HT-29 (cell line): ENCODE data around the gene SLC38A5. TPM values are rescaled to one million over a fixed set of nuclear protein-coding genes. Genes with fewer than 3 reads are reported as not detected.
A peak's percentile ranks its signal among the peaks of the same experiment; 100 is the strongest.

ENCODE experiments used
- DNase-seq: peaks from one replicate; pipeline ENCODE4 v3.0.0-alpha.2; 2015; ENCODE audit warnings: low spot score
- total RNA-seq: library from RNA; depleted of rRNA; stranded (reverse); fragments of >200 nt; shearing (Covaris generic); gene quantifications from 2 replicates; pipeline ENCODE4 v1.2.3, GENCODE V29; 2014

Gene SLC38A5
- total RNA-seq, 1 experiment from 2014 or later, result 136 TPM

DNA sequence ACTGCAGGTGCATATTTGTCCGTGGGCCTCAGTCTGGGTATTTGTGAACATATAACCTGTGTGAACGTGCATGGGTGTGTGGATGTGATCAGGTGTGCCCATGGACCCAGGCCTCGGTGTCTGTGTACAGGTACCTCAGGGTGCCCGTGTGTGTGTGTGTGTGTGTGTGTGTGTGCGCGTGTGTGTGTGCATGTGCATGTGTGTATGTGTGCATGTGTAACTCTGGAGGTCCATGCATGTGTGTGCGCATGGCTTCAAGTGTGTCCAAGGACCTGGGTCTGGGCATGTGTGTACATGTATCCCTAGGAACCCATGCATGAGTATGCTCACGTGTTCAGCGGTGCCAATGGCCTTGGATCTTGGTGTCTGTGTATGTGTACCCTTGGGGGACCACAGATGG lies 21.7 kb upstream of the SLC38A5 start:
- no peak for DNase-seq

DNA sequence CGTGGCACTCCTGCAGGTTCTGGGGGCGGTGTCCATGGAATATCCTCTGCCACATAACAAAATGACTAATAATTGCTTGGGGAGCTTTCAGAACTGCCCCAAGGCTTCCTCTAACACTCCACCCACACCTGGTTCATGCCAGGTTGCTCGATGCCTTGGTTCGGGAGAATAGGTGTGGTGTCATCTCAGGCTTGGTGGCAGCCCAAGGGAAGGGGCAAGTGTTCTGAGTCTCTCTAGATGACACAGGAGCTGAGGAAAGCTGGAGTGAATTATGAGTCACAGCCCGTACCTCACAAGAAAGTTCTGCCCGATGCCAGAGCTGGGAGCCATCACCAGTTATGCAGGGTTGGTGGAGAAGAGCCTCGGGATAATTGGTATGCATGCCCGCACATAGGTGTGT lies 20.6 kb upstream of the SLC38A5 start:
- no peak for DNase-seq

DNA sequence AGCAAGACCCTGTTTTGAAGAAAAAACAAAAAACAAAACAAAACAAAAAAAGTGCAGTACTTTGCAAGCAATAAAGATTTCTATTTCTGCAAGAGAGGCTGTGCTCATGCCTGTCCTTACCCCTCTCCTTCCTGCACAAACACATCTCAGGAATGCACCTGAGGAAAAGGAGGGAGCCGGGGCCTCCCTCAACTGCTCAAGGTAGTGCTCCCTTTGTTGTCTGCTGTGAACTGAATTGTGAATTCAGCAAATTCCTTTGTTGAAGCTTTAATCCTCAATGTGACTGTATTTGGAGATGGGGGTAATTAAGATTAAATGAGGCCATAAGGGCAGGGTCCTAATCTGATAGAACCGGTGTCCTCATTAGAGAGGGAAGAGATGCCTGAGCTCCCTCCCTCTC lies 19.8 kb upstream of the SLC38A5 start:
- DNase-seq, result no peak

DNA sequence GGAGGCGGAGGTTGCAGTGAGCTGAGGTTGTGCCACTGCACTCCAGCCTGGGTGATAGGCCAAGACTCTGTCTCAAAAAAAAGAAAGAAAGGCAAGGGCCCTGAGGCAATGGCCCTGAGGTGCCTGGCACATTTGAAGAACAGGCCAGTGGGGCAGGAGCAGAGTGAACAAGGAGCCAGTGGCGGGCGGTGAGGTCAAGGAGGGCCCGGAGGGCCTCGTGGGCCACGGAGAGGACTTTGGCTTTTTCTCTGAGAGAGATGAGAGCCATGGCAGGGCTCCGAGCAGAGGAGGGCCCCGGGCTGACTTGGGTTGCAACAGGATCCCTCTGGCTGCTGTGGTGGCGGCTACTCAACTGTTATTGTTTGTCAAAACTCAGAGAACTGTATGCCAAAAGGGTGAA lies 19.2 kb upstream of the SLC38A5 start:
- no peak for DNase-seq

GRCh38 chrX:48488034-48488433 lies 18.0 kb upstream of the SLC38A5 start:
- peak; percentile 20 for DNase-seq

GRCh38 chrX:48487362-48487798 lies 17.3 kb upstream of the SLC38A5 start:
- peak; percentile 89 for DNase-seq

DNA sequence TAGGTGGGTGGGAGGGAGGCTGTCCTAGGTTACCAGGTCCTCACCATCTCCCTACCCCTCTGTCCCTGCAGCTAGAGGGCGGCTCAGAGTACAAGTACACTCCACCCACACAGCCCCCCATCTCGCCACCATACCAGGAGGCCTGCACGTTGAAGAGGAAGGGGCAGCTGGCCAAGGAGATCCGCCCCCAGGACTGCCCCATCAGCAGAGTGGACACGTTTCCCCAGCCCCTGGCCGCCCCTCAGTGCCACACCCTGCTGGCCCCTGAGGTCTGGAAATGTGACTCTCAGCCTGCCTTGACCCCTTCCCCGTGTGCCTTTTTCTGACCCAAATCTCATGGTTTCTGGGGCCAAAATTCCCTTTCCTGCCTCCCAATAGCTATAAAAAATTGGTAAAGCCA lies 12.5 kb upstream of the SLC38A5 start:
- no peak for DNase-seq

- DNase-seq, result no peak
These were observed 10.5 kb upstream of the SLC38A5 start for GRCh38 chrX:48480583-48480982.

DNA sequence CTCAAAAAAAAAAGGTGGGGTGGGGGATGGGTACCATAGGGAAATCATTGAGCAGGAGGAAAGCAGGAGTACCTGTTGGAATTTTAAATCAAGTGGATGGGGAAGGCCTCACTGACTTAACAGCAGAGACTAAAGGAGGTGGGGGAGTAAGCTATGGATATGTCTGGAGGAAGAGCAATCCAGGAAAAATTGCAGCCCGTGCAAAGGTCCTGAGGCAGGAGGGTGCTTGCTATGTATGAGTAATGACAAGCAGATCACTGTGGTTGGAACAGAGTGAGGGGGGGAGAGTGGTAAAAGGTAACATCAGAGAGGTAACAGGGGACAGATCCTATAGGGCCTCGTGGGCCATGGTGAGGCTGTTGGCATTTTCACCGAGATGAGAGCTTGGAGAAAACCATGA lies 10.1 kb upstream of the SLC38A5 start:
- no peak for DNase-seq

- no peak for DNase-seq
These were observed 8.7 kb upstream of the SLC38A5 start for GRCh38 chrX:48478806-48479205.

DNA sequence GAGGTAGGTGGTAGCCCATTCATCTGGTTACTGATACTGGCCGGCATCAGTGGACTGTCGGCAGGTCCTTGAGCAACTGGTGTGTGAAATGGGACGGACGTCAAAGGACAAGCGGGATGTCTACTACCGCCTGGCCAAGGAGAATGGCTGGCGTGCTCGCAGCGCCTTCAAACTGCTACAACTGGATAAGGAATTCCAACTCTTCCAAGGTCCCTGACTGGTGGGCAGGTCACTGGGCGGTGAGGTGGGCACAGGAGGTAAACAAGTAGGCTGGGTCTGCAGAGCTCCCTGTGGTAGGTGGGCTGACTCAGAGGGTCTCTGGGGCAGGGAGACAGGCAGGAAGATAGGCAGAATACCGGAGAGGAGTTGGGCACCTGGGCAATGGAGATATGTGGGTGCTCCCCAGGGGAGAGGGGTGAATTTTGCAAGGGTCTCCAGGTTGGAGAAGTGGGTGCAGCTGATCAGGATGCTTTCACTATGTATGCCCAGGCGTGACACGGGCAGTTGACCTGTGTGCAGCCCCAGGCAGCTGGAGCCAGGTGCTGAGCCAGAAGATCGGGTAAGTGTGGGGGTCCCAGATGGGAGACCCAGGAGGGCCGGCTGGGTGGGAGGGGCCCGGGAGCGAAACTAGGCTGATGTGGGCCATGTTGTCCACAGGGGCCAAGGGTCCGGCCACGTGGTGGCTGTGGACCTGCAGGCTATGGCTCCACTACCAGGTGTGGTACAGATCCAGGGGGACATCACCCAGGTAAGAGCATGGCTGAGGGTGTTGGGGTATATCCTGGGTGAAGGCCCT lies 8.1 kb upstream of the SLC38A5 start:
- no peak for DNase-seq

DNA sequence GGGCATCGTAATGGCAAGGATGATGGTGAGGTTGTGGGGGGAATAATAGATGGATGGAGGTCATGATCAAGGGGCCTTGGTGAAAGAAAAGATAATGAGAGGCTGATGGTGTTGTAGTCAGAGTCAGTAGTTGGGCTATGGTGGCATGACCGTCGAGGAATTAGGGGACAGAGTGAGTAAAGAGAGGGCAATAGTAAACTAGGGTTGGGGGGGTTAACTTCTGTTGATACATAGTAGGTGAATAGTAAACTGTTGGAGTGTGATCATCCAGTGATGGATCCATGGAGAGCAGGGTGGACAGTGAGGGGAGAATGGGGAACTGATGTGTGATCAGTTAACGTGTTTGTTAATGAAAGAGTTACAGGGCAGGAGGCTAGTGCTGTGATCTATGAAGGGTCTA lies 6.9 kb upstream of the SLC38A5 start:
- no peak for DNase-seq

DNA sequence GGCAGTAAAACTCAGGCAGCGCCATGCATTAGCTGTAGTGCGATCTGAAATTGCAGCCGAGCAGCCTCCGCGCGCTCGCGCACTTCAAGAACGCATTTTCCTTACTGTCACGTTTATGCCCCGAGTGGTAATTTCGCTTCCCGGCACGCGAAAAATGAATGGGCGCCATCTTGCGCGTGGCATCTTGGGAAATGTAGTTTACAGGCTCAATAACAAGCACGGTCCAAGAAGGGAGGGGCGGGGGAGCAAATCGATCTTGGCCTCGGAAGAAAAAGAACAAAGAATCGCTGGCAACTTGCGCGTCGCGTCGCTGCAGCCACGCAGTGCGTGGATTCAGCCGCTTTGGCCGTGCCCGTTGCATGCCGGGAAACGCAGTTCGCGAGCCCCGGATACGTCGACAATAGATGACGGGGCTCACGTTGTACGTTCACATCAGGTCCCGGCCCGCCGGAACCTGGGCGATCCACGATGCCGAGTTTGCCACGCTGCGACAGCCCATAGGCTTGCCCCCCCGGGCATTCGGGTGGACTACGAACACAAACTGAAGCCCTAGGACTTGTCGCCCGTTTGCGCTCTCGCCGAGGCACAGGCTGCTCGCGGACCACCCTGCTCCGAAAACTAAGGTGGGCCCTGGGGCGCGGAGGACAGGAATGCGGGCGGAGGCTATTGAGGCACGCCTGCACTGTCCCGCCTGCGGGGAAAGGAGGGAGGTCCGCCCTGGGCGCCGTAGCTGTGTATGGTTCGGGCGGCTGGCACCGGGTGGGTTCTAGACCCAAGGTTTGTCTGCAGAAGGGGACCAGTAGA lies 5.9 kb upstream of the SLC38A5 start, which contains the start of gene FTSJ1:
Gene FTSJ1, plus strand, starts transcription at position 426 of the 804 bp plus-strand sequence. CDS start 1,849 bp downstream, outside the sequence.
- DNase-seq, result peak; percentile 91

GRCh38 chrX:48475296-48475695 lies 5.2 kb upstream of the SLC38A5 start:
- no peak for DNase-seq

DNA sequence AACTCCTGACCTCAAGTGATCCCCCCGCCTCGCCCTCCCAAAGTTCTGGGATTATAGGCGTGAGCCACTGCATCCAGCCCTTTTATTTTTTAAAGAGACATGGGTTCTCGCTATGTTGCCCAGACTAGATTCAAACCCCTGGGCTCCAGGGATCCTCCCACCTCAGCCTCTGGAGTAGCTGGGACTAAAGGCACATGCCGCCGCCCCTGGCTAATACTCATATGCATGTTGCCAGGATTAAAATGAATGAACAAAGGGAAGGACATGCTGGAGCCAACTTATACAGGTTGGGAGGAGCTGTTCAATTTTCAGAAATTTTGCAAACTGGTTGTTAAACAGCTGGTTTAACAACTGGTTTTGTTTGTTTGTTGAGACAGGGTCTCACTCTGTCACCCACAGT lies 4.5 kb upstream of the SLC38A5 start:
- no peak for DNase-seq

DNA sequence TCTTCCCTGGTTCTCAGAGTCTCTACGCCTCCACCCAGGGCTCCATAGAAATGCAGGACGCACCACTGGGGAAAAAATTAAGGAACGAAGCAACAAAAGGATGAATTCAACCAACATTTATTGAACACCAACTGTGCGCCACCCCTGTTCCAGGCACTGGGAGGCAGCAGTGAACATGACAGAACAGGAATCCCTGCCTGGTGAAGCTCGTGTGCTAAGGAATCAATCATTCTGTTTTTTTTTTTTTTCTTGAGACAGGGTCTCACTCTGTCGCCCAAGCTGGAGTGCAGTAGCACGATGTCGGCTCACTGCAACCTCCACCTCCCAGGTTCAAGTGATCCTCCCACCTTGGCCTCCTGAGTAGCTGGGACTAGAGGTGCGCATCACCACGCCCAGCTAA lies 4.1 kb upstream of the SLC38A5 start:
- no peak for DNase-seq

GRCh38 chrX:48473704-48473990 lies 3.6 kb upstream of the SLC38A5 start:
- DNase-seq, result no peak

DNA sequence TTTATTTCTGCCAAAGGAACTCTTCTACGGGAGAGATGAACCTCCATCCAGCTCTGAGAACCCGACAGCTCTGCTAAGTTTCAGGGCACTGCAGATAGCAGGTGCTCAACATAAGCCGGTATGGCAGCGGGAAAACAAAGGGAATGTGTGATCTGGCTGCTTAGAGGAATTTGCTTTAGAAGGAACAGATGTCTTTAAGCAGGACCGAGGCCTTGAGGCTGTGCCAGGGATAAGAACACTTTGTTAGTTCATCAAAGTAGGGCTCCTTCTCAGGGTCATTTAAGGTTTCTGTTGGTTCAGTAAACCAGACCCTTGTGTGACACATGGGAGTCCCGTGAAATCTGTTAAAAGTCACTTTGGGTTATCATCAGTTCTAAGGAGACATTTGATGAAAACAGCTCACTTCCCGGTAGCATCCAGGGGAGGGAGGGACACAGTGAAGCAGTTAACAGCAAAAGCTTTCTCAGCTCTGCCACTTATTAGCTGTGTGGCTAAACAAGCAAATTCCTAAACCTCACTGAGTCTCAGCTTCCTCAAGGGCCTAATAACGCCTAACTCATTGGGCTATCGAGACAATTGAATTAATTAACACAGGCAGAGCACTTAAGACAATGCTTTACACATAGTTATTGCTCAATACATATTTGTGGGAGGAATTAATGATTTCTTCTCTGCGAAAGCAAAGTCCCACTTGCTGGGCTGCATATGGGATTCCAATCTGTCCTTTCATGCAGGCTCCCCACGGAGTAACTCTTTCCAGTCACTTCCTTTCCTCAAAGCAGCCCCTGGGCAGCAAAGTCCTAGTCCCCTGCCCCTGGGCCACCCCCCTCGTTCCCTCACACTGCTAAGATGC lies 3.0 kb upstream of the SLC38A5 start:
- no peak for DNase-seq

DNA sequence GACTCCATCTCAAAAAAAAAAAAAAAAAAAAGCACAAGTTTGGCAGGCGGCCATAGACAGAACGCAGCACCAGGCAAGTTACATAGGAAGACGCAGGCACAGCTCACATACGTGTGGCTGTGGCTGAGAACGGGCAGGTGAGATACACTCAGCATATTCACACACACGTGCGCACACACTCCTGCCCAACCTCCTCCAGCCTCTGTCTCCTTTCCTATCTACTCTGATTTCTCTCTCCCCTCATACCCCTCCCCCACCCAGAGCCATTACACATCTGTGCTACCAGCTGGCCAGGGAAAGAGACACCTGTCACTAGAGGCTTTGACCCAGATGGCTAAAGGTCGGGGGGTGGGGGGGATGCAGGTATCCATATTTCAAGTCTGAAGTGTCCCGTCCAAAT lies 2.2 kb upstream of the SLC38A5 start:
- DNase-seq, result no peak

GRCh38 chrX:48471504-48471903 lies 1.4 kb upstream of the SLC38A5 start:
- DNase-seq, result no peak

- no peak for DNase-seq
These were observed 716 bp upstream of the SLC38A5 start for GRCh38 chrX:48470833-48471118.
